Neural progenitor cell (in vitro differentiated cells): ENCODE data around the gene CCDC68. TPM values are rescaled to one million over a fixed set of nuclear protein-coding genes. Genes with fewer than 3 reads are reported as not detected.

Source experiments
- DNase-seq: peaks from one replicate; pipeline ENCODE4 v3.0.0-alpha.2; 2016; ENCODE audit warnings: low spot score
- H2AFZ ChIP-seq: fragments of 200-600 bp; sonication (generic); replicated peaks from 2 replicates; pipeline ENCODE4 v1.6.1; 2016; ENCODE audit warnings: antibody characterized with exemption
- H3F3A ChIP-seq: fragments of 200-600 bp; sonication (generic); 2 replicates; pipeline ENCODE4 v1.6.1; 2016; ENCODE audit warnings: antibody characterized with exemption, low read depth
- H3K27ac ChIP-seq: fragments of 200-600 bp; sonication (generic); 2 replicates; pipeline ENCODE4 v1.5.1; 2016; ENCODE audit warnings: mild to moderate bottlenecking
- H3K27me3 ChIP-seq: fragments of 200-600 bp; sonication (generic); 2 replicates; pipeline ENCODE4 v1.6.1; 2016; ENCODE audit warnings: mild to moderate bottlenecking, moderate library complexity
- H3K36me3 ChIP-seq: fragments of 200-600 bp; sonication (generic); 2 replicates; pipeline ENCODE4 v1.5.1; 2016
- H3K4me1 ChIP-seq: fragments of 200-600 bp; sonication (generic); 2 replicates; pipeline ENCODE4 v1.6.1; 2016; ENCODE audit warnings: mixed run types
- H3K4me2 ChIP-seq: fragments of 200-600 bp; sonication (generic); 2 replicates; pipeline ENCODE4 v1.6.1; 2016
- H3K4me3 ChIP-seq: fragments of 200-600 bp; sonication (generic); 2 replicates; pipeline ENCODE4 v1.5.1; 2016
- H3K79me2 ChIP-seq: fragments of 200-600 bp; sonication (generic); 2 replicates; pipeline ENCODE4 v1.6.1; 2016; ENCODE audit warnings: low read depth
- H3K9ac ChIP-seq: fragments of 200-600 bp; sonication (generic); 2 replicates; pipeline ENCODE4 v1.6.1; 2016
- H3K9me3 ChIP-seq: fragments of 200-600 bp; sonication (generic); 2 replicates; pipeline ENCODE4 v1.5.1; 2016; ENCODE audit warnings: low read depth
- H4K20me1 ChIP-seq: fragments of 200-600 bp; sonication (generic); 2 replicates; pipeline ENCODE4 v1.6.1; 2016; ENCODE audit warnings: low read depth
- H3K27ac Mint-ChIP-seq: 3 replicates; pipeline ENCODE4 v1.8.0; 2021; ENCODE audit warnings: mixed read lengths
- H3K27me3 Mint-ChIP-seq: 2 replicates; pipeline ENCODE4 v1.8.0; 2022; ENCODE audit warnings: low read depth, mild to moderate bottlenecking, inconsistent platforms, moderate library complexity, mixed read lengths; ENCODE audit not compliant: insufficient read depth
- H3K36me3 Mint-ChIP-seq: 3 replicates; pipeline ENCODE4 v1.8.0; 2021; ENCODE audit warnings: mixed read lengths
- H3K4me1 Mint-ChIP-seq: 3 replicates; pipeline ENCODE4 v1.8.0; 2021; ENCODE audit warnings: mixed read lengths
- H3K4me3 Mint-ChIP-seq: 3 replicates; pipeline ENCODE4 v1.8.0; 2021; ENCODE audit warnings: mild to moderate bottlenecking, moderate library complexity, mixed read lengths
- H3K9me3 Mint-ChIP-seq: 3 replicates; pipeline ENCODE4 v1.8.0; 2020; ENCODE audit warnings: mixed read lengths
- CTCF ChIP-seq: fragments of 200-600 bp; sonication (generic); IDR thresholded peaks from 2 replicates; pipeline ENCODE4 v1.5.1; 2017; ENCODE audit warnings: antibody characterized with exemption, mild to moderate bottlenecking
- EZH2 ChIP-seq: fragments of 200-600 bp; sonication (generic); IDR thresholded peaks from 2 replicates; pipeline ENCODE4 v1.6.1; 2017; ENCODE audit warnings: antibody characterized with exemption, mild to moderate bottlenecking, moderate library complexity
- EZH2phosphoT487 ChIP-seq: fragments of 200-600 bp; sonication (generic); IDR thresholded peaks from 2 replicates; pipeline ENCODE4 v1.6.1; 2017; ENCODE audit warnings: antibody characterized with exemption
- total RNA-seq: library from RNA; depleted of rRNA; stranded (reverse); fragments of >200 nt; gene quantifications from 2 replicates; pipeline ENCODE4 v1.2.3, GENCODE V29; 2015; ENCODE audit warnings: low replicate concordance

The CCDC68 gene
- total RNA-seq, 1 donor from 2014 or later, result not detected

GRCh38 chr18:54919412-54919811, 39.8 kb downstream of the CCDC68 start:
- Histone ChIP-seq H3K9me3 (no peaks in the 10 kb centered on the region), H3K4me3 (no peak overlapping the region), H2AFZ (peak overlapping the region; percentile 1), H3K4me2 (no peak overlapping the region), H3K79me2 (no peaks in the 10 kb centered on the region), H3K9ac (no peak overlapping the region), H3F3A (no peaks in the 10 kb centered on the region), H3K4me1 (no peaks in the 10 kb centered on the region), H4K20me1 (no peaks in the 10 kb centered on the region), H3K27me3 (no peaks in the 10 kb centered on the region), H3K27ac (no peak overlapping the region), H3K36me3 (no peaks in the 10 kb centered on the region)
- TF ChIP-seq CTCF (no peak), EZH2 (no peak), EZH2phosphoT487 (no peak)
- peaks cover 19% of the 10 kb centered on the region for H3K4me1 Mint-ChIP-seq
- no peaks in the 10 kb centered on the region for H3K36me3 Mint-ChIP-seq
- H3K4me3 Mint-ChIP-seq, result no peak overlapping the region
- peaks cover 2% of the 10 kb centered on the region for H3K9me3 Mint-ChIP-seq
- H3K27me3 Mint-ChIP-seq, result peaks cover 3% of the 10 kb centered on the region
- DNase-seq, result no peak
- H3K27ac Mint-ChIP-seq, result no peak overlapping the region

- TF ChIP-seq EZH2 (no peak), EZH2phosphoT487 (no peak), CTCF (no peak)
- H3K4me3 Mint-ChIP-seq, result no peak overlapping the region
- peaks cover 3% of the 10 kb centered on the region for H3K27me3 Mint-ChIP-seq
- no peak overlapping the region for H3K4me2 ChIP-seq
- H3K36me3 ChIP-seq, result no peaks in the 10 kb centered on the region
- H3K9me3 ChIP-seq, result no peaks in the 10 kb centered on the region
- no peaks in the 10 kb centered on the region for H3K27me3 ChIP-seq
- peaks cover 19% of the 10 kb centered on the region for H3K4me1 Mint-ChIP-seq
- H3K27ac ChIP-seq, result no peak overlapping the region
- no peak overlapping the region for H3K4me3 ChIP-seq
- H3K4me1 ChIP-seq, result no peaks in the 10 kb centered on the region
- H3K27ac Mint-ChIP-seq, result no peak overlapping the region
- H3K9me3 Mint-ChIP-seq, result peaks cover 2% of the 10 kb centered on the region
- no peak overlapping the region for H3K9ac ChIP-seq
- no peak overlapping the region for H2AFZ ChIP-seq
- DNase-seq, result no peak
- H3K36me3 Mint-ChIP-seq, result no peaks in the 10 kb centered on the region
- no peaks in the 10 kb centered on the region for H3K79me2 ChIP-seq
- no peaks in the 10 kb centered on the region for H3F3A ChIP-seq
- no peaks in the 10 kb centered on the region for H4K20me1 ChIP-seq
Measured at GRCh38 chr18:54918060-54918459, 41.2 kb downstream of the CCDC68 start.

GRCh38 chr18:54916507-54916906, 42.8 kb downstream of the CCDC68 start:
- Histone ChIP-seq H3K4me1 (no peaks in the 10 kb centered on the region), H3K9me3 (no peaks in the 10 kb centered on the region), H3K4me3 (no peak overlapping the region), H3K79me2 (no peaks in the 10 kb centered on the region), H3F3A (no peaks in the 10 kb centered on the region), H3K9ac (no peak overlapping the region), H3K36me3 (no peaks in the 10 kb centered on the region), H2AFZ (no peak overlapping the region), H4K20me1 (no peaks in the 10 kb centered on the region), H3K27ac (no peak overlapping the region), H3K27me3 (no peaks in the 10 kb centered on the region), H3K4me2 (no peak overlapping the region)
- no peak for TF ChIP-seq CTCF
- no peak for TF ChIP-seq EZH2
- TF ChIP-seq EZH2phosphoT487, result no peak
- H3K27ac Mint-ChIP-seq, result no peak overlapping the region
- no peak overlapping the region for H3K4me3 Mint-ChIP-seq
- H3K9me3 Mint-ChIP-seq, result peaks cover 2% of the 10 kb centered on the region
- peaks cover 21% of the 10 kb centered on the region for H3K4me1 Mint-ChIP-seq
- DNase-seq, result no peak
- H3K27me3 Mint-ChIP-seq, result no peaks in the 10 kb centered on the region
- no peaks in the 10 kb centered on the region for H3K36me3 Mint-ChIP-seq
